HG03520 (cell line): ENCODE results near the gene LSM7.

Experiments used
- ATAC-seq: cut with Tn5 transposase; IDR thresholded peaks from one replicate; pipeline ENCODE4 v1.9.1; 2021; ENCODE audit warnings: mild to moderate bottlenecking, moderate library complexity; ENCODE audit not compliant: unreplicated experiment

The LSM7 gene

GRCh38 chr19:2325281-2326046 is 2.9 kb downstream of the LSM7 start:
- ATAC-seq = no peak

GRCh38 chr19:2324220-2324948 is 4.0 kb downstream of the LSM7 start:
- ATAC-seq = no peak

GRCh38 chr19:2323707-2324106 is 4.7 kb downstream of the LSM7 start:
- ATAC-seq = no peak

- no peak for ATAC-seq
These were observed 6.7 kb downstream of the LSM7 start for GRCh38 chr19:2321565-2322283.

- no peak for ATAC-seq
These were observed 7.4 kb downstream of the LSM7 start for GRCh38 chr19:2320939-2321338.

- no peak for ATAC-seq
These were observed 8.3 kb downstream of the LSM7 start for GRCh38 chr19:2320049-2320448.

- no peak for ATAC-seq
These were observed 8.8 kb downstream of the LSM7 start for GRCh38 chr19:2319551-2319950.

GRCh38 chr19:2318923-2319322 is 9.5 kb downstream of the LSM7 start:
- no peak for ATAC-seq

- ATAC-seq = no peak
These were observed 10.6 kb downstream of the LSM7 start for GRCh38 chr19:2317756-2318155.

- ATAC-seq = no peak
These were observed 11.1 kb downstream of the LSM7 start for GRCh38 chr19:2317300-2317699.

- ATAC-seq = no peak
These were observed 12.5 kb downstream of the LSM7 start for GRCh38 chr19:2315818-2316353.

- no peak for ATAC-seq
These were observed 13.1 kb downstream of the LSM7 start for GRCh38 chr19:2315121-2315817.

- no peak for ATAC-seq
These were observed 15.4 kb downstream of the LSM7 start for GRCh38 chr19:2312820-2313501.

GRCh38 chr19:2311093-2311492 is 17.3 kb downstream of the LSM7 start:
- ATAC-seq = no peak

GRCh38 chr19:2309734-2310362 is 18.5 kb downstream of the LSM7 start:
- ATAC-seq = no peak

GRCh38 chr19:2308114-2308556 is 20.3 kb downstream of the LSM7 start, which contains the start of gene LINGO3:
TSS of gene LINGO3 (minus strand) at chr19:2308154. CDS start at chr19:2291776, 16,378 bp downstream.
- ATAC-seq = no peak

- ATAC-seq = no peak
These were observed 20.8 kb downstream of the LSM7 start for GRCh38 chr19:2307518-2308012.

GRCh38 chr19:2306971-2307370 is 21.4 kb downstream of the LSM7 start:
- no peak for ATAC-seq

- no peak for ATAC-seq
These were observed 22.0 kb downstream of the LSM7 start for GRCh38 chr19:2306281-2306806.
